ENCODE data around the gene PKP2. TPM values are rescaled to one million over a fixed set of nuclear protein-coding genes. Genes with fewer than 3 reads are reported as not detected.
A peak's percentile ranks its signal among the peaks of the same experiment; 100 is the strongest.

The PKP2 gene
- total and polyA plus RNA-seq, 4 donors, result 0.91 to 10.4 (median 3.8) TPM

GRCh38 chr12:32822344-32822743 is 74.2 kb downstream of the PKP2 start:
- Histone ChIP-seq H3K27me3 (ENCODE audit: control insufficient read depth in 3 of 3, insufficient read depth in 3 of 3, low read length in 2 of 3) (no peaks in the 10 kb centered on the region), H3K36me3 (ENCODE audit: control insufficient read depth in 4 of 4, insufficient read depth in 4 of 4, low read length in 4 of 4) (peaks cover 0 to 5% (median 0%) of the 10 kb centered on the region in 4 donors), H3K4me1 (ENCODE audit: control insufficient read depth in 5 of 5, insufficient read depth in 5 of 5, low read length in 5 of 5) (peaks cover 0 to 9% (median 0%) of the 10 kb centered on the region in 5 donors), H3K27ac (ENCODE audit: low read depth in 1 of 2, low read length in 1 of 2) (peak overlapping the region in 1 of 2 donors; percentile 69), H3K9me3 (ENCODE audit: control insufficient read depth in 4 of 4, insufficient read depth in 3 of 4, low read length in 3 of 4) (no peaks in the 10 kb centered on the region), H3K4me3 (no peak overlapping the region), H3K9ac (ENCODE audit: insufficient read depth in 1 of 2, low read length in 2 of 2) (no peak overlapping the region)
- 78 to 87% methylated on average over 5 of the region's 5 CpGs for WGBS, 2 donors
- DNase-seq (no peak), ATAC-seq (ENCODE audit: insufficient read depth, low FRiP score) (no peak)
- TF ChIP-seq CTCF (IDR thresholded peaks at IDR 0.05; ENCODE audit: control extremely low read depth, extremely low read depth), result no peak

GRCh38 chr12:32821710-32822109 is 74.9 kb downstream of the PKP2 start:
- Histone ChIP-seq H3K27me3 (ENCODE audit: control insufficient read depth in 3 of 3, insufficient read depth in 3 of 3, low read length in 2 of 3) (no peaks in the 10 kb centered on the region), H3K36me3 (ENCODE audit: control insufficient read depth in 4 of 4, insufficient read depth in 4 of 4, low read length in 4 of 4) (peaks cover 0 to 5% (median 0%) of the 10 kb centered on the region in 4 donors), H3K4me3 (no peak overlapping the region), H3K9me3 (ENCODE audit: control insufficient read depth in 4 of 4, insufficient read depth in 3 of 4, low read length in 3 of 4) (no peaks in the 10 kb centered on the region), H3K27ac (ENCODE audit: low read depth in 1 of 2, low read length in 1 of 2) (peak overlapping the region in 1 of 2 donors; percentile 69), H3K9ac (ENCODE audit: insufficient read depth in 1 of 2, low read length in 2 of 2) (no peak overlapping the region), H3K4me1 (ENCODE audit: control insufficient read depth in 5 of 5, insufficient read depth in 5 of 5, low read length in 5 of 5) (peaks cover 0 to 6% (median 0%) of the 10 kb centered on the region in 5 donors)
- no peak for TF ChIP-seq CTCF (IDR thresholded peaks at IDR 0.05; ENCODE audit: control extremely low read depth, extremely low read depth)
- DNase-seq, result peak in 2 of 3 donors; percentile 66 to 70
- WGBS, 2 donors, result 65 to 69% methylated on average over 2 of the region's 2 CpGs
- no peak for ATAC-seq (ENCODE audit: insufficient read depth, low FRiP score)

GRCh38 chr12:32821293-32821692 is 75.3 kb downstream of the PKP2 start:
- WGBS, 2 donors, result 85 to 91% methylated on average over 8 of the region's 8 CpGs
- no peak overlapping the region for H3K4me3 ChIP-seq
- DNase-seq (no peak), ATAC-seq (ENCODE audit: insufficient read depth, low FRiP score) (no peak)
- H3K4me1 ChIP-seq (ENCODE audit: control insufficient read depth in 5 of 5, insufficient read depth in 5 of 5, low read length in 5 of 5), result peaks cover 0 to 6% (median 0%) of the 10 kb centered on the region in 5 donors
- H3K27me3 ChIP-seq (ENCODE audit: control insufficient read depth in 3 of 3, insufficient read depth in 3 of 3, low read length in 2 of 3), result no peaks in the 10 kb centered on the region
- peaks cover 0 to 8% (median 0%) of the 10 kb centered on the region in 4 donors for H3K36me3 ChIP-seq (ENCODE audit: control insufficient read depth in 4 of 4, insufficient read depth in 4 of 4, low read length in 4 of 4)
- no peaks in the 10 kb centered on the region for H3K9me3 ChIP-seq (ENCODE audit: control insufficient read depth in 4 of 4, insufficient read depth in 3 of 4, low read length in 3 of 4)
- no peak overlapping the region for H3K9ac ChIP-seq (ENCODE audit: insufficient read depth in 1 of 2, low read length in 2 of 2)
- no peak for TF ChIP-seq CTCF (IDR thresholded peaks at IDR 0.05; ENCODE audit: control extremely low read depth, extremely low read depth)
- H3K27ac ChIP-seq (ENCODE audit: low read depth in 1 of 2, low read length in 1 of 2), result peak overlapping the region in 1 of 2 donors; percentile 84

GRCh38 chr12:32820376-32820931 is 76.1 kb downstream of the PKP2 start:
- 89 to 94% methylated on average over 2 of the region's 2 CpGs for WGBS, 2 donors
- no peaks in the 10 kb centered on the region for H3K9me3 ChIP-seq (ENCODE audit: control insufficient read depth in 4 of 4, insufficient read depth in 3 of 4, low read length in 3 of 4)
- TF ChIP-seq CTCF (IDR thresholded peaks at IDR 0.05; ENCODE audit: control extremely low read depth, extremely low read depth), result no peak
- no peak overlapping the region for H3K9ac ChIP-seq (ENCODE audit: insufficient read depth in 1 of 2, low read length in 2 of 2)
- DNase-seq (no peak), ATAC-seq (ENCODE audit: insufficient read depth, low FRiP score) (no peak)
- H3K4me3 ChIP-seq, result no peak overlapping the region
- H3K27ac ChIP-seq (ENCODE audit: low read depth in 1 of 2, low read length in 1 of 2), result peak overlapping the region in 1 of 2 donors; percentile 84
- peaks cover 0 to 12% (median 0%) of the 10 kb centered on the region in 4 donors for H3K36me3 ChIP-seq (ENCODE audit: control insufficient read depth in 4 of 4, insufficient read depth in 4 of 4, low read length in 4 of 4)
- H3K27me3 ChIP-seq (ENCODE audit: control insufficient read depth in 3 of 3, insufficient read depth in 3 of 3, low read length in 2 of 3), result no peaks in the 10 kb centered on the region
- peaks cover 0 to 6% (median 0%) of the 10 kb centered on the region in 5 donors for H3K4me1 ChIP-seq (ENCODE audit: control insufficient read depth in 5 of 5, insufficient read depth in 5 of 5, low read length in 5 of 5)
